RWPE2 (cell line): ENCODE results near the gene SLC9A9.
A peak's percentile ranks its signal among the peaks of the same experiment; 100 is the strongest.

Experiments used
- ATAC-seq: fragments of 200-7000 bp; cut with Tn5 transposase; 3 replicates; pipeline ENCODE4 v1.9.1; 2021; ENCODE audit warnings: low read depth
- DNase-seq: peaks from one replicate; pipeline ENCODE4 v3.0.0-alpha.2; 2020; ENCODE audit warnings: low spot score
- H3K27ac ChIP-seq: fragments of 450-650 bp; 2 replicates; pipeline ENCODE4 v1.5.1; 2017; ENCODE audit warnings: mild to moderate bottlenecking; ENCODE audit not compliant: poor library complexity, severe bottlenecking
- H3K27me3 ChIP-seq: fragments of 250-450 bp; sonication (Bioruptor Pico); 2 replicates; pipeline ENCODE4 v1.5.1; 2021; ENCODE audit warnings: mild to moderate bottlenecking, moderate library complexity; ENCODE audit not compliant: insufficient read depth, poor library complexity, severe bottlenecking
- H3K36me3 ChIP-seq: fragments of 250-450 bp; sonication (Bioruptor Pico); 2 replicates; pipeline ENCODE4 v1.5.1; 2020; ENCODE audit warnings: low read depth, mild to moderate bottlenecking, moderate library complexity
- H3K4me1 ChIP-seq: fragments of 250-450 bp; sonication (Bioruptor Pico); 2 replicates; pipeline ENCODE4 v1.5.1; 2021; ENCODE audit warnings: mild to moderate bottlenecking, moderate library complexity; ENCODE audit not compliant: insufficient read depth, poor library complexity, severe bottlenecking
- H3K4me3 ChIP-seq: fragments of 250-450 bp; sonication (Bioruptor Pico); 2 replicates; pipeline ENCODE4 v1.5.1; 2021; ENCODE audit warnings: mild to moderate bottlenecking, moderate library complexity; ENCODE audit not compliant: severe bottlenecking
- H3K9me3 ChIP-seq: fragments of 250-450 bp; sonication (Bioruptor Pico); 2 replicates; pipeline ENCODE4 v1.5.1; 2021; ENCODE audit warnings: mild to moderate bottlenecking, moderate library complexity; ENCODE audit not compliant: severe bottlenecking
- CTCF ChIP-seq: fragments of 450-650 bp; IDR thresholded peaks from one replicate; pipeline ENCODE4 v1.5.1; 2017; ENCODE audit warnings: mild to moderate bottlenecking, moderate library complexity; ENCODE audit not compliant: poor library complexity, severe bottlenecking

Gene SLC9A9

GRCh38 chr3:143888846-143889245, 40.6 kb upstream of the SLC9A9 start:
- ATAC-seq: no peak

GRCh38 chr3:143888166-143888565, 39.9 kb upstream of the SLC9A9 start:
- Histone ChIP-seq H3K36me3 (no peaks in the 10 kb centered on the region), H3K4me3 (no peak overlapping the region), H3K9me3 (no peaks in the 10 kb centered on the region), H3K4me1 (peaks cover 5% of the 10 kb centered on the region), H3K27me3 (no peaks in the 10 kb centered on the region), H3K27ac (no peak overlapping the region)
- TF ChIP-seq CTCF: no peak
- no peak for ATAC-seq
- DNase-seq: no peak

More at GRCh38 chr3:143888846-143889245, 40.6 kb upstream of the SLC9A9 start:
- Histone ChIP-seq H3K4me1 (no peaks in the 10 kb centered on the region), H3K27ac (no peak overlapping the region), H3K36me3 (no peaks in the 10 kb centered on the region), H3K27me3 (no peaks in the 10 kb centered on the region), H3K4me3 (no peak overlapping the region), H3K9me3 (no peaks in the 10 kb centered on the region)
- no peak for DNase-seq
- TF ChIP-seq CTCF: no peak

- DNase-seq: no peak
- peak; percentile 76 for ATAC-seq
Measured at GRCh38 chr3:143885780-143886427, 37.6 kb upstream of the SLC9A9 start.

GRCh38 chr3:143884861-143885260, 36.6 kb upstream of the SLC9A9 start:
- ATAC-seq: no peak

More at GRCh38 chr3:143885780-143886427, 37.6 kb upstream of the SLC9A9 start:
- Histone ChIP-seq H3K27me3 (no peaks in the 10 kb centered on the region), H3K36me3 (no peaks in the 10 kb centered on the region), H3K4me1 (peaks cover 6% of the 10 kb centered on the region), H3K27ac (no peak overlapping the region), H3K4me3 (no peak overlapping the region), H3K9me3 (no peaks in the 10 kb centered on the region)
- peak; percentile 87 for TF ChIP-seq CTCF

More at GRCh38 chr3:143884861-143885260, 36.6 kb upstream of the SLC9A9 start:
- DNase-seq: no peak
- no peak for TF ChIP-seq CTCF
- H3K36me3 ChIP-seq: no peaks in the 10 kb centered on the region
- H3K27ac ChIP-seq: no peak overlapping the region
- peaks cover 6% of the 10 kb centered on the region for H3K4me1 ChIP-seq
- no peaks in the 10 kb centered on the region for H3K9me3 ChIP-seq
- H3K27me3 ChIP-seq: no peaks in the 10 kb centered on the region
- no peak overlapping the region for H3K4me3 ChIP-seq
